ENCODE measurements around the gene WNT8B. TPM values are rescaled to one million over a fixed set of nuclear protein-coding genes. Genes with fewer than 3 reads are reported as not detected.
A peak's percentile ranks its signal among the peaks of the same experiment; 100 is the strongest.

Gene WNT8B
- total and polyA plus RNA-seq, 8 donors = not detected

DNA sequence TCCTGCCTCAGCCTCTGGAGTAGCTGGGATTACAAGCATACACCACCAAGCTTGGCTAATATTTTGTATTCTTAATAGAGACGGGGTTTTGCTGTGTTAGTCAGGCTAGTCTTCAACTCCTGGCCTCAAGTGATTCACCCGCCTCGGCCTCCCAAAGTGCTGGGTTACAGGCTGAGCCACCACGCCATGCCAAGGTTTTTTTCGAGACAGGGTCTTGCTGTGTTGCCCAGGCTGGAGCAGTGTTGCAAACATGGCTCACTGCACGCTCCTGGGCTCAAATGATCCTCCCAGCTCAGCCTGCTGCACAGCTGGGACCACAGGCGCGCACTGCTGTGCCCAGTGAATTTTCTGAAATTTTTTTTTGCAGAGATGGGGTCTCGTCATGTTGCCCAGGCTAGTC is 60.1 kb downstream of the WNT8B start:
- Histone ChIP-seq H3K9me3 (no peaks in the 10 kb centered on the region), H3K4me1 (peaks cover 13 to 31% (median 24%) of the 10 kb centered on the region in 4 donors), H3K27me3 (peaks cover 0 to 9% (median 9%) of the 10 kb centered on the region in 3 donors), H3K27ac (no peak overlapping the region), H3K4me3 (no peak overlapping the region), H3K36me3 (peaks cover 39 to 56% (median 54%) of the 10 kb centered on the region in 4 donors)
- intact Hi-C loops (cut with DNase I; ENCODE audit: low total_unique reads) = no loop called here
- no peak for DNase-seq
- TF ChIP-seq POLR2AphosphoS5 (IDR thresholded peaks at IDR 0.05) (no peak), POLR2A (IDR thresholded peaks at IDR 0.05) (no peak), EP300 (IDR thresholded peaks at IDR 0.05) (no peak)
- TF ChIP-seq, protein P1, sequence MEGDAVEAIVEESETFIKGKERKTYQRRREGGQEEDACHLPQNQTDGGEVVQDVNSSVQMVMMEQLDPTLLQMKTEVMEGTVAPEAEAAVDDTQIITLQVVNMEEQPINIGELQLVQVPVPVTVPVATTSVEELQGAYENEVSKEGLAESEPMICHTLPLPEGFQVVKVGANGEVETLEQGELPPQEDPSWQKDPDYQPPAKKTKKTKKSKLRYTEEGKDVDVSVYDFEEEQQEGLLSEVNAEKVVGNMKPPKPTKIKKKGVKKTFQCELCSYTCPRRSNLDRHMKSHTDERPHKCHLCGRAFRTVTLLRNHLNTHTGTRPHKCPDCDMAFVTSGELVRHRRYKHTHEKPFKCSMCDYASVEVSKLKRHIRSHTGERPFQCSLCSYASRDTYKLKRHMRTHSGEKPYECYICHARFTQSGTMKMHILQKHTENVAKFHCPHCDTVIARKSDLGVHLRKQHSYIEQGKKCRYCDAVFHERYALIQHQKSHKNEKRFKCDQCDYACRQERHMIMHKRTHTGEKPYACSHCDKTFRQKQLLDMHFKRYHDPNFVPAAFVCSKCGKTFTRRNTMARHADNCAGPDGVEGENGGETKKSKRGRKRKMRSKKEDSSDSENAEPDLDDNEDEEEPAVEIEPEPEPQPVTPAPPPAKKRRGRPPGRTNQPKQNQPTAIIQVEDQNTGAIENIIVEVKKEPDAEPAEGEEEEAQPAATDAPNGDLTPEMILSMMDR (IDR thresholded peaks at IDR 0.05) = no peak
- whole genome bisulfite sequencing, 5 donors = 94 to 98% (median 96%) methylated on average over 9 of the region's 9 CpGs

DNA sequence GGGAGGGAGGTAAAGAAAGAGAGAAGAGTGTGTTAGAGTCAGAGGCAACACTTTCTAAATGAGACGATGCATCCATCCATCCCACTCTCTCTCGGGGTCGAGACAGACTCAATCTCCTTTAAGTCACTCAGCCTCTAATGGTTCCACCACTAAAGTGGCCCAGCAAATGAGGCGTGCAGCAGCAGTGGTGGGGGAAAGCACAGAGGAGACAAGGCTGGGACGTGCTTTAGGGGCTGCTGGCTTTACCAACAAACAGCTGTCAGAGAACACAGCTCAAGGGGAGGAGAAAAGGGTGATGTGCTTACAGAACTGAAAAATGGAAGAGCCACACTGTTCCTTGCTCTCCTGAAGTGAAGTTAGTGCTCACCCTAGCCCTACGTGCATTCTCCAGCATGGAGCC is 61.4 kb downstream of the WNT8B start:
- TF ChIP-seq POLR2A (IDR thresholded peaks at IDR 0.05) (no peak), POLR2AphosphoS5 (IDR thresholded peaks at IDR 0.05) (no peak), EP300 (IDR thresholded peaks at IDR 0.05) (no peak)
- TF ChIP-seq, protein P1 (IDR thresholded peaks at IDR 0.05) = no peak
- peaks cover 19 to 33% (median 30%) of the 10 kb centered on the region in 4 donors for H3K4me1 ChIP-seq
- H3K4me3 ChIP-seq = no peak overlapping the region
- WGBS, 5 donors = 75 to 90% (median 90%) methylated on average over 6 of the region's 6 CpGs
- intact Hi-C loops (cut with DNase I; ENCODE audit: low total_unique reads) = no loop called here
- H3K9me3 ChIP-seq = no peaks in the 10 kb centered on the region
- no peak overlapping the region for H3K27ac ChIP-seq
- no peak for DNase-seq
- H3K36me3 ChIP-seq = peaks cover 39 to 56% (median 54%) of the 10 kb centered on the region in 4 donors
- H3K27me3 ChIP-seq = peaks cover 0 to 8% (median 8%) of the 10 kb centered on the region in 3 donors

DNA sequence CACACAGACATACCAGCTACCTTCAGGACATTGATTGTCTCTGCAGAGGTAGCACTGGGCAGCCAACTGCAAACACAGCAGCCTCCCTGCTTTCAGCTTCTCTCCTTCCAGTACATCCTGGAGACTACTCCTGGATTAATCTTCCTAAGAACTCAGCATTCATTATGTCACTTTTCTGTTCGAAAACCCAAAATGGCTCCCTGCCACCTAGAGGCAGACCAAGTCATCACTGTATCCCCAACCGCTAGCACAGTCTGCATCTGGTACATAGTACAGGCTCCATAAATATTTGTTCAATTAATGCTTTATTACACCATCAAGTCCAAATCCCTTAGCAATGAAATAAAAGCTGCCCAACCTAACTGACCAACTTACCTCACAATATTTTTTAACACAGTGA is 61.8 kb downstream of the WNT8B start:
- 74 to 85% (median 83%) methylated on average over 2 of the region's 2 CpGs for WGBS, 5 donors
- no peaks in the 10 kb centered on the region for H3K9me3 ChIP-seq
- H3K27me3 ChIP-seq = peaks cover 0 to 3% (median 3%) of the 10 kb centered on the region in 3 donors
- H3K27ac ChIP-seq = no peak overlapping the region
- H3K4me3 ChIP-seq = no peak overlapping the region
- TF ChIP-seq EP300 (IDR thresholded peaks at IDR 0.05) = no peak
- TF ChIP-seq POLR2AphosphoS5 (IDR thresholded peaks at IDR 0.05) = no peak
- TF ChIP-seq POLR2A (IDR thresholded peaks at IDR 0.05) = no peak
- TF ChIP-seq, protein P1 (IDR thresholded peaks at IDR 0.05) = no peak
- DNase-seq = no peak
- intact Hi-C loops (cut with DNase I; ENCODE audit: low total_unique reads) = no loop called here
- peaks cover 39 to 56% (median 54%) of the 10 kb centered on the region in 4 donors for H3K36me3 ChIP-seq
- H3K4me1 ChIP-seq = peaks cover 15 to 29% (median 26%) of the 10 kb centered on the region in 4 donors

DNA sequence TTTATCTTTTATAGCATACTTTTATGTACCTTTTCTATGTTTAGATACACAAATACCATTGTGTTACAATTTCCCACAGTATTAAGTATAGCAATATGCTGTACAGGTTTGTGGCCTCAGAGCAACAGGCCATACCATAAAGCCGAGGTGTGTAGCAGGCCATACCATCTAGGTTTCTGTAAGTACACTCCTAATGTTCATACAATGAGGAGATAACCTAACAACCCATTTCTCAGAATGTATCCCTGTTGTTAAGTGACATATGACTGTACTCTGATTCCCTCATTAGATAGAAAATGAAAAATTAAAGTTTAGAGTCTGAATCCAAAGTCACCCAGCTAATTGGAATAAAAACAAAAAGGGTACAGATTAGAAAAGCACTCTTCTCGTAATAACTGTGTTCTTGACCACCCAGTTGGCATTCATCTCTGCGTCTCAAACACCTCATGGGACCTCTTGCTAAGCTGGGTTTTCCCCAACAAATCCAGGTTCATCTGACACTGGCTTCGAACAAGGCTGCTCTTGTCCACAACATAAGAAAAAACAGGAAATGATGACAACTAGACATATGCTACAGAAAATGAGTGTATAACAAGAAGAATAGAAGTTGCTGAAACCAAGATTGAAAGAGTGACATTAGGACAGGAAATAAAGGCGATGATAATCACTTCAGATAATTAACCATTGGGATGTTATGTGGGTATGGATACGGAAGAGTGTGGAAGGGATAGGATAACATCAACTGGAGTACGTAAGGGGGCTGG is 65.5 kb downstream of the WNT8B start:
- Histone ChIP-seq H3K36me3 (peaks cover 38 to 44% (median 43%) of the 10 kb centered on the region in 4 donors), H3K4me1 (peaks cover 10 to 31% (median 25%) of the 10 kb centered on the region in 4 donors), H3K4me3 (peak overlapping the region; percentile 82 to 100 (median 90)), H3K9me3 (no peaks in the 10 kb centered on the region), H3K27me3 (no peaks in the 10 kb centered on the region), H3K27ac (peak overlapping the region in 3 of 5 donors; percentile 84 to 90 (median 88))
- no peak for DNase-seq
- intact Hi-C loops (cut with DNase I; ENCODE audit: low total_unique reads) = no loop called here
- whole genome bisulfite sequencing, 5 donors = 52 to 58% (median 54%) methylated on average over 7 of the region's 7 CpGs
- TF ChIP-seq POLR2A (IDR thresholded peaks at IDR 0.05) (no peak), POLR2AphosphoS5 (IDR thresholded peaks at IDR 0.05) (no peak), EP300 (IDR thresholded peaks at IDR 0.05) (no peak)
- TF ChIP-seq, protein P1 (IDR thresholded peaks at IDR 0.05) = no peak
